Kidney (tissue), 14 donors: ENCODE results near the gene GNL1. TPM values are rescaled to one million over a fixed set of nuclear protein-coding genes. Genes with fewer than 3 reads are reported as not detected.

Experiments used
- DNase-seq, 5 donors: peaks; one replicate each; pipeline ENCODE4 v3.0.0-alpha.2; 2013 to 2020
- FAIRE-seq: peaks from 2 replicates; lab custom pipeline; 2012; peaks lifted over from hg19 to GRCh38; lab: Jason Lieb, UNC
- H3K27ac ChIP-seq, 2 donors: one replicate each; pipeline ENCODE4 v1.7.0; 2013; ENCODE audit warnings: low read depth in 2 of 2, low read length in 2 of 2, inconsistent platforms in 1 of 2
- H3K27me3 ChIP-seq: one replicate; pipeline ENCODE4 v1.7.1; 2013; ENCODE audit warnings: low read length, inconsistent platforms; ENCODE audit not compliant: control insufficient read depth, insufficient read depth
- H3K36me3 ChIP-seq, 3 donors: one replicate each; pipeline versions ENCODE4 v1.7.0 to v1.7.1; 2013; ENCODE audit warnings: low read length in 3 of 3, control low read depth in 1 of 3, inconsistent platforms in 1 of 3; ENCODE audit not compliant: insufficient read depth in 3 of 3, control insufficient read depth in 2 of 3
- H3K4me1 ChIP-seq, 3 donors: one replicate each; pipeline versions ENCODE4 v1.7.0 to v1.7.1; 2013; ENCODE audit warnings: low read length in 3 of 3, inconsistent platforms in 1 of 3, low read depth in 1 of 3; ENCODE audit not compliant: control insufficient read depth in 2 of 3, insufficient read depth in 2 of 3
- H3K4me3 ChIP-seq, 3 donors: one replicate each; pipeline versions ENCODE4 v1.7.0 to v1.8.1; 2013; ENCODE audit warnings: low read length in 3 of 3, control low read depth in 1 of 3, inconsistent platforms in 1 of 3
- H3K9ac ChIP-seq, 3 donors: one replicate each; pipeline versions ENCODE4 v1.7.0 to v1.7.1; 2013; ENCODE audit warnings: low read length in 3 of 3, control low read depth in 1 of 3, inconsistent platforms in 1 of 3
- H3K9me3 ChIP-seq, 3 donors: one replicate each; pipeline versions ENCODE4 v1.7.0 to v1.7.1; 2013; ENCODE audit warnings: low read length in 3 of 3, control low read depth in 1 of 3, inconsistent platforms in 1 of 3; ENCODE audit not compliant: control insufficient read depth in 2 of 3, insufficient read depth in 1 of 3
- intact Hi-C: fragments of 100-400 bp; cut with DNase I; formaldehyde crosslinking; loops from one replicate; pipeline ENCODE4 v1.11.1; 2022
- polyA plus RNA-seq: library from polyadenylated mRNA; stranded (reverse); fragments of 350-450 nt; fragmentation: Illumina TruSeq; extraction: RNeasy Lipid Tissue Mini Kit (QIAGEN cat#74804); gene quantifications from one replicate; pipeline ENCODE4 v1.2.3, GENCODE V29; 2014; ENCODE audit warnings: low read depth, low replicate concordance; ENCODE audit not compliant: insufficient read depth
- total RNA-seq: library from RNA; stranded (reverse); fragmentation: NEBNext Ultra II Directional; extraction: Animal tissue kit (Norgen Biotek cat#: 25700); gene quantifications from one replicate; pipeline ENCODE4 v1.2.1, GENCODE V29; 2021
- TF ChIP-seq, protein P1 (sequence below): IDR thresholded peaks from 3 replicates; pipeline ENCODE4 v1.5.1; 2012; ENCODE audit warnings: mild to moderate bottlenecking, moderate library complexity, borderline replicate concordance; ENCODE audit not compliant: insufficient read depth; ENCODE audit errors: extremely low read depth
- donor health status: control.
- donor health status: control.
- donor health status: control.
- donor health status: control.
- donor health status: control.
- donor health status: DM: yes; HTN: yes; CAD: no.
- donor health status: Normal renal cell carcinoma (clear cell type).

GNL1 gene
- total and polyA plus RNA-seq, 2 donors from 2014 or later = 64.9 to 70.4 TPM

GRCh38 chr6:30601815-30602641 is 45.7 kb upstream of the GNL1 start:
- no peak for FAIRE-seq
- H3K27ac ChIP-seq = no peak overlapping the region

DNA sequence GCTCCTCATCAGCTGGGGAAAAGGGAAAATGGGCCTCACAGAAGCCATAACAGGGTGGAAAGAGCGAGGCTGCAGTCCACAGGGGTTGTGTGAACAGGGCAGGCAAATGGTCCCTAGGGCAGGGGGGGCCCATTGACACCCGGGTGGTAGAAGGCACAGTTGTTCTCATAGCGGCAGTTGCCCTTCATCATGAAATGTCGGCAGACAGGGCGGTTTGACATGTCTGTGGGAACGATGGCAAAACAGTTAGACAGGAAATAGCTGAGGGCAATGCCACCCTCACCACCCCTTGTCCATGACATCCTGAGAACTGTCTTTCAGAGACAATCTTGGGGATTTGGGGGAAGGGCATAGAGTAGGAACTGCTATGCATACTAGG is 45.1 kb upstream of the GNL1 start:
- H3K4me3 ChIP-seq = no peak overlapping the region
- H3K27ac ChIP-seq = no peak overlapping the region
- H3K9ac ChIP-seq = no peak overlapping the region
- no peaks in the 10 kb centered on the region for H3K27me3 ChIP-seq
- intact Hi-C loops = no loop called here
- H3K36me3 ChIP-seq = peaks cover 31 to 54% (median 51%) of the 10 kb centered on the region in 3 donors
- no peak for FAIRE-seq
- no peaks in the 10 kb centered on the region for H3K4me1 ChIP-seq
- TF ChIP-seq, protein P1, sequence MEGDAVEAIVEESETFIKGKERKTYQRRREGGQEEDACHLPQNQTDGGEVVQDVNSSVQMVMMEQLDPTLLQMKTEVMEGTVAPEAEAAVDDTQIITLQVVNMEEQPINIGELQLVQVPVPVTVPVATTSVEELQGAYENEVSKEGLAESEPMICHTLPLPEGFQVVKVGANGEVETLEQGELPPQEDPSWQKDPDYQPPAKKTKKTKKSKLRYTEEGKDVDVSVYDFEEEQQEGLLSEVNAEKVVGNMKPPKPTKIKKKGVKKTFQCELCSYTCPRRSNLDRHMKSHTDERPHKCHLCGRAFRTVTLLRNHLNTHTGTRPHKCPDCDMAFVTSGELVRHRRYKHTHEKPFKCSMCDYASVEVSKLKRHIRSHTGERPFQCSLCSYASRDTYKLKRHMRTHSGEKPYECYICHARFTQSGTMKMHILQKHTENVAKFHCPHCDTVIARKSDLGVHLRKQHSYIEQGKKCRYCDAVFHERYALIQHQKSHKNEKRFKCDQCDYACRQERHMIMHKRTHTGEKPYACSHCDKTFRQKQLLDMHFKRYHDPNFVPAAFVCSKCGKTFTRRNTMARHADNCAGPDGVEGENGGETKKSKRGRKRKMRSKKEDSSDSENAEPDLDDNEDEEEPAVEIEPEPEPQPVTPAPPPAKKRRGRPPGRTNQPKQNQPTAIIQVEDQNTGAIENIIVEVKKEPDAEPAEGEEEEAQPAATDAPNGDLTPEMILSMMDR = no peak
- no peaks in the 10 kb centered on the region for H3K9me3 ChIP-seq
- DNase-seq = no peak

More at GRCh38 chr6:30601815-30602641, 45.7 kb upstream of the GNL1 start:
- no peak overlapping the region for H3K4me3 ChIP-seq
- no peaks in the 10 kb centered on the region for H3K4me1 ChIP-seq
- no peaks in the 10 kb centered on the region for H3K9me3 ChIP-seq
- H3K27me3 ChIP-seq = no peaks in the 10 kb centered on the region
- TF ChIP-seq, protein P1 = no peak
- intact Hi-C loops = no loop called here
- no peak overlapping the region for H3K9ac ChIP-seq
- no peak for DNase-seq
- H3K36me3 ChIP-seq = peaks cover 33 to 60% (median 56%) of the 10 kb centered on the region in 3 donors

DNA sequence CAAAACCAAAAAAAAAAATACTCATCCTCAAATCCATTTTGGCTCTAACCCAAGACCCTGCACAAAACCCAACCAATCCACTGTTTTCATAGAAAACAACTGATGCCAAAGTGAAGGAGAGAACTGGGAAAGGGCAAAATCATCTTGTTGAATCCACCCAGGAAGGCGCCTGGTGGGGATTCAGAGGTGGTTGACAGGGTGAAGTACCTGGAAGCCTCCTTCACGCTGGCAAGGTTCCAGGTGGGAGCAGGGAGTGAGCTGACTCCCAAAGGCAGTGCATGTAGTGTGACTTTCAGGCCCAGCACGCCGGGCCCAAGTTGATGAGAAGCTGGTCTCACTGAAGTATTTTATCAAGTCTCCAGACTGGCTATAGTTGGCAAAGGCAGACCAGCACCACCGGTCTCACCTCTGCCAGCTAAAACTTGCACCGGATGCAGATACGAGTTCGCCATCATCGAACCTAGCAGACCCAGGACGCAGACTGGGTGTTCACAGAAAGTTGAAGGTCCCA is 44.2 kb upstream of the GNL1 start:
- no peak overlapping the region for H3K4me3 ChIP-seq
- H3K4me1 ChIP-seq = no peaks in the 10 kb centered on the region
- DNase-seq (peak in 1 of 5 donors; percentile 77), FAIRE-seq (no peak)
- TF ChIP-seq, protein P1 = no peak
- H3K27me3 ChIP-seq = no peaks in the 10 kb centered on the region
- intact Hi-C loops = no loop called here
- no peak overlapping the region for H3K27ac ChIP-seq
- H3K36me3 ChIP-seq = peaks cover 25 to 45% (median 44%) of the 10 kb centered on the region in 3 donors
- H3K9me3 ChIP-seq = no peaks in the 10 kb centered on the region
- H3K9ac ChIP-seq = no peak overlapping the region
